IPS-11a (cell line): Measurements from ENCODE around the gene TNXB.
"Not testable (repeated sequence)": the region's sequence is repeated elsewhere in the genome, so short reads cannot be mapped to it uniquely, and the experiment has no call there.

ENCODE experiments used
- H3K4me3 ChIP-seq: one replicate; pipeline ENCODE4 v1.5.1; 2013; ENCODE audit warnings: low read depth, low read length, control low read depth

Gene TNXB

GRCh38 chr6:32146287-32146686 is 37.1 kb upstream of the TNXB start:
- no peak overlapping the region for H3K4me3 ChIP-seq

- not testable (repeated sequence) for H3K4me3 ChIP-seq
These were observed 35.1 kb upstream of the TNXB start for GRCh38 chr6:32144238-32144637.

- no peak overlapping the region for H3K4me3 ChIP-seq
These were observed 31.4 kb upstream of the TNXB start for GRCh38 chr6:32140420-32141046.

GRCh38 chr6:32139590-32139989 is 30.5 kb upstream of the TNXB start:
- H3K4me3 ChIP-seq, result no peak overlapping the region

- no peak overlapping the region for H3K4me3 ChIP-seq
These were observed 28.3 kb upstream of the TNXB start for GRCh38 chr6:32137454-32137853.

- H3K4me3 ChIP-seq, result no peak overlapping the region
These were observed 24.6 kb upstream of the TNXB start for GRCh38 chr6:32133786-32134185.

- no peak overlapping the region for H3K4me3 ChIP-seq
These were observed 23.0 kb upstream of the TNXB start for GRCh38 chr6:32132110-32132509.

- H3K4me3 ChIP-seq, result no peak overlapping the region
These were observed 22.4 kb upstream of the TNXB start for GRCh38 chr6:32131439-32131948.

- peak overlapping the region; percentile 63 for H3K4me3 ChIP-seq
These were observed 20.4 kb upstream of the TNXB start for GRCh38 chr6:32129297-32130088.

- no peak overlapping the region for H3K4me3 ChIP-seq
These were observed 19.7 kb upstream of the TNXB start for GRCh38 chr6:32128751-32129296.

- peak within 1 kb of the TSS; percentile 92 for H3K4me3 ChIP-seq
These were observed 18.8 kb upstream of the TNXB start, which contains the start of gene ATF6B for GRCh38 chr6:32127717-32128592. ATF6B (minus strand) TSS chr6:32128246; CDS start chr6:32128207, 39 bp downstream.

GRCh38 chr6:32127409-32127716 is 18.2 kb upstream of the TNXB start:
- peak overlapping the region; percentile 92 for H3K4me3 ChIP-seq

GRCh38 chr6:32126880-32127279 is 17.7 kb upstream of the TNXB start:
- H3K4me3 ChIP-seq, result peak overlapping the region; percentile 92

- H3K4me3 ChIP-seq, result no peak overlapping the region
These were observed 14.5 kb upstream of the TNXB start for GRCh38 chr6:32123681-32124080.

GRCh38 chr6:32120573-32121059 is 11.5 kb upstream of the TNXB start:
- no peak overlapping the region for H3K4me3 ChIP-seq

- H3K4me3 ChIP-seq, result no peak overlapping the region
These were observed 9.9 kb upstream of the TNXB start for GRCh38 chr6:32118782-32119628.

GRCh38 chr6:32117461-32117860 is 8.3 kb upstream of the TNXB start:
- H3K4me3 ChIP-seq, result no peak overlapping the region

GRCh38 chr6:32116674-32117073 is 7.5 kb upstream of the TNXB start:
- H3K4me3 ChIP-seq, result no peak overlapping the region

GRCh38 chr6:32115623-32116022 is 6.5 kb upstream of the TNXB start:
- H3K4me3 ChIP-seq, result no peak overlapping the region

GRCh38 chr6:32114796-32115195 is 5.7 kb upstream of the TNXB start:
- H3K4me3 ChIP-seq, result no peak overlapping the region
